Astrocyte of the cerebellum (primary cell): ENCODE measurements around the gene HIVEP3.

Experiments
- DNase-seq: peaks from one replicate; pipeline ENCODE4 v3.0.0-alpha.2; 2011; ENCODE audit warnings: low read depth
- H3K4me3 ChIP-seq: 2 replicates; pipeline ENCODE4 v1.5.1; 2011; ENCODE audit warnings: mild to moderate bottlenecking, low read depth, low read length, moderate library complexity
- CTCF ChIP-seq: IDR thresholded peaks from 2 replicates; pipeline ENCODE4 v1.5.1; 2012; ENCODE audit warnings: low read length, low read depth, moderate library complexity, mild to moderate bottlenecking; ENCODE audit errors: missing control alignments
- in situ Hi-C: cut with HindIII; loops from 2 replicates; pipeline ENCODE4 v1.10.0; 2017; ENCODE audit warnings: low sequenced_read_pairs

The HIVEP3 gene

GRCh38 chr1:41632781-41633575, 285.7 kb downstream of the HIVEP3 start:
- no peak overlapping the region for H3K4me3 ChIP-seq
- in situ Hi-C loops = no loop called here
- TF ChIP-seq CTCF = no peak
- no peak for DNase-seq

GRCh38 chr1:41631971-41632370, 286.8 kb downstream of the HIVEP3 start:
- H3K4me3 ChIP-seq = no peak overlapping the region
- in situ Hi-C loops = no loop called here
- no peak for DNase-seq
- no peak for TF ChIP-seq CTCF

- DNase-seq = no peak
- no peak for TF ChIP-seq CTCF
- in situ Hi-C loops = no loop called here
- H3K4me3 ChIP-seq = no peak overlapping the region
These were observed 287.6 kb downstream of the HIVEP3 start for GRCh38 chr1:41631154-41631553.

- in situ Hi-C loops = no loop called here
- DNase-seq = peak; percentile 98
- no peak for TF ChIP-seq CTCF
- H3K4me3 ChIP-seq = no peak overlapping the region
These were observed 289.2 kb downstream of the HIVEP3 start for GRCh38 chr1:41629571-41629970.

- no peak overlapping the region for H3K4me3 ChIP-seq
- no peak for TF ChIP-seq CTCF
- in situ Hi-C loops = no loop called here
- DNase-seq = no peak
These were observed 289.6 kb downstream of the HIVEP3 start for GRCh38 chr1:41629141-41629540.

GRCh38 chr1:41627491-41628280, 291.0 kb downstream of the HIVEP3 start:
- TF ChIP-seq CTCF = no peak
- no peak overlapping the region for H3K4me3 ChIP-seq
- in situ Hi-C loops = no loop called here
- DNase-seq = no peak
